ENCODE results near the gene FUT7.

FUT7 gene

DNA sequence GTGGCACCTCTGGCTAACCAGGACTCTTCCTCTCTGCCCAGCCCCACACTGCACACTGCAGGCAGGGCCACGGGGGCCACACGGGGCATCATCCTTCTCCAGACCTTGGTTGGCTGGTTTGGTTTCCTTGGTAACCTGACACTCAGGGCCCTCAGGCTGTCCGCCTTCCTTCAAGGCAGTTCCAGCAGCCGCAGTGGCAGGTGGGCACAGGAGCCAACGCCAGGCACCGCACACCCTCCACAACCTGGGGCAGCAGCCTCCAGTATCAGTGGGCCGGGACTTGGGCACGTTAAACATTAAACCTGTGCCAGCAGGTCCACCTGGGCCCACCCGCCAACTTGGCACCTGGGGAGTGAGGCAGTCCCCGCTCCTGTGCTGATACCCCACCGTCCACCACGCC, 12.1 kb upstream of the FUT7 start:
- H3K36me3 ChIP-seq (ENCODE audit: control insufficient read depth, insufficient read depth, low read length) = peaks cover 3% of the 10 kb centered on the region
- no peaks in the 10 kb centered on the region for H3K4me1 ChIP-seq (ENCODE audit: control insufficient read depth, insufficient read depth, low read length)
- no peak overlapping the region for H3K9ac ChIP-seq (ENCODE audit: low read depth, low read length)
- H3K9me3 ChIP-seq (ENCODE audit: control insufficient read depth, insufficient read depth, low read length) = no peaks in the 10 kb centered on the region
- peaks cover 23% of the 10 kb centered on the region for H3K27me3 ChIP-seq (ENCODE audit: control insufficient read depth, insufficient read depth, low read length)
- no peak overlapping the region for H3K4me3 ChIP-seq (ENCODE audit: low read depth, low read length)

DNA sequence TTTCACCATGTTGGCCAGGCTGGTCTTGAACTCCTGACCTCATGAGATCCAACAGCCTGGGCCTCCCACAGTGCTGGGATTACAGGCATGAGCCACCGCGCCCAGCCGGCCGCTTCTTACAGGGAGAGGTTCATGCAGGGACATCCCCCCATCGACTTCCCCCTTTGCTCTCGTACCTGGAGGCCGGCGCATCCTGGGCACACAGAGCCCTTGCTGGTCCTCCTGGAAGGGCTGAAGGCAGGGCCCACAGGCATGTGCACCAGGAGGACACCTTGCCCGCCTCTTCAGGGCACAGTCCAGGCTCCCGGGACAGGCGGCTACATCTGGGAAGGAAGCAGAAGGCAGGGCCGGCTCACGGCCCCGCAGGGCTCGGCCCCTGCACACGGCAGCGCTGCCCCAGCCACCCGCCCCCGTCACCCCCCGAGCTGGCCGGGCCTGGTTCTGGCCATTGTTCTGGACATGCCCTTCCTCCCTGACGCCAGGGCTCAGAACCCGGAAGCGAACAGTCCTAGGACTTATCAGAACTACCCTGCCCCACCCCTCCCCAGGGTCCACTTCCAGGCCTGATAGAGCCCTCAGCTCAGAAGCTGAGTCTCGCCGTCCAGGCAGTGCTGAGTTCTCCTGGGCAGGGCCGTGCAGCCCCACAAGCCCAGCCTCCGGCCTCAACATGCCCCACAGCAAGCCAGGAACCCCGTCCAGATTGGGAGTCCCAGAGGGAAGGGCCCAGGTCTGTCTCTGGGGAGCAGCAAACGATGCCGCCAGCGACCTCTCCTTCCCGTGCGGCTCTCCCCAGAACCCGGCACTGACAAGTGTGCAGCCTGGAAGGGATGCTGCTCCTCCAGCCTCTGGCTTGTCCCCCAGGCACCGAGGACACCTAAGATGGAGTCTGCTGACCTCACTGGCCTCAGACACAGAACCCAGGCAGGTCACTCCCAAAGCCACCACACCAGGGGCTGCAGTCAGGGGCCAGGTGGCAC, 11.2 kb upstream of the FUT7 start:
- H3K9ac ChIP-seq (ENCODE audit: low read depth, low read length) = no peak overlapping the region

DNA sequence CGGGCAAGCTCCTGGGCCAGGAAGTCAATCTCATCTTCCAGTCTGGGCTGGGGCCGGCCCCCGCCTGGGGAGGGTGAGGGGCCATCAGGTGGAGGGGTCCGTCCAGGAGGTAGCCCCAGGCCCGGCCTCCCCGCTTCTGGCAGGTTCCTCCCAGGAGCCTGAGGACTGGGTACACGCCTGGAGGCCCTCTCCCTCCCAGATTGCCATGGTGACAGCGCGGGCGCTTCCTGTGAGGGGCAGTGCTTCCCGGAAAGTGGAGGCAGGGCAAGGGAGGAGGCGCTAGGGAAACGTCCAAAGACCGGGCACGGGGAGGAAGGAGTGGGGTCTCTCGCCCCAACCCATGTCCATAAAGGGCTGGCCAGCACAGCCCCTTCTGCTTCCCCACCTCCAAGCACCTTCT, 9.2 kb upstream of the FUT7 start:
- H3K4me1 ChIP-seq (ENCODE audit: control insufficient read depth, insufficient read depth, low read length) = no peaks in the 10 kb centered on the region
- H3K36me3 ChIP-seq (ENCODE audit: control insufficient read depth, insufficient read depth, low read length) = peaks cover 6% of the 10 kb centered on the region
- no peaks in the 10 kb centered on the region for H3K9me3 ChIP-seq (ENCODE audit: control insufficient read depth, insufficient read depth, low read length)

More for the DNA sequence above, 11.2 kb upstream of the FUT7 start:
- H3K4me1 ChIP-seq (ENCODE audit: control insufficient read depth, insufficient read depth, low read length) = no peaks in the 10 kb centered on the region
- no peak overlapping the region for H3K4me3 ChIP-seq (ENCODE audit: low read depth, low read length)
- H3K27me3 ChIP-seq (ENCODE audit: control insufficient read depth, insufficient read depth, low read length) = peaks cover 20% of the 10 kb centered on the region
- no peaks in the 10 kb centered on the region for H3K9me3 ChIP-seq (ENCODE audit: control insufficient read depth, insufficient read depth, low read length)
- peaks cover 3% of the 10 kb centered on the region for H3K36me3 ChIP-seq (ENCODE audit: control insufficient read depth, insufficient read depth, low read length)

DNA sequence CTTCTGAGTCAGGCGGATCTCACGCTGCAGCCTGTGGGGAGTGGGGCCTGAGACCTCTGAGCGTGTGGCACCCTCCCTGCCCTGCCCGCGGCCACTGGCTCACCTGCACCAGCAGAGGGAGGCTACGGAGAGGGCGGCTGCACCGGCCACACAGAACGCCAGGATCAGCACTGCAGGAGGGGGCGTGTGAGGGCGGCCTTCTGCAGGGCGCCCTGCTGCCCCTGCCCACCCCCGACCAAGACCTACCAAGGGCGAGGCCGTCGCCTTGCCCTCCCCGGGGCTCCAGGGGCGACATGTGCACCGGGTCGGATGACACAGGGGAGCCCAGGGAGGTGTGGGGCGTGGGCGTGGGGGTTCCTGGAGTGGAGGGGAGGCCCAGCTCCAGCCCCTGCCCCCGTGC, 8.7 kb upstream of the FUT7 start:
- Histone ChIP-seq H3K4me1 (ENCODE audit: control insufficient read depth, insufficient read depth, low read length) (no peaks in the 10 kb centered on the region), H3K27me3 (ENCODE audit: control insufficient read depth, insufficient read depth, low read length) (peaks cover 10% of the 10 kb centered on the region), H3K9ac (ENCODE audit: low read depth, low read length) (no peak overlapping the region), H3K4me3 (ENCODE audit: low read depth, low read length) (no peak overlapping the region), H3K36me3 (ENCODE audit: control insufficient read depth, insufficient read depth, low read length) (peaks cover 6% of the 10 kb centered on the region), H3K9me3 (ENCODE audit: control insufficient read depth, insufficient read depth, low read length) (no peaks in the 10 kb centered on the region)

More for the DNA sequence above, 9.2 kb upstream of the FUT7 start:
- H3K4me3 ChIP-seq (ENCODE audit: low read depth, low read length) = no peak overlapping the region
- H3K27me3 ChIP-seq (ENCODE audit: control insufficient read depth, insufficient read depth, low read length) = peaks cover 10% of the 10 kb centered on the region
- no peak overlapping the region for H3K9ac ChIP-seq (ENCODE audit: low read depth, low read length)

GRCh38 chr9:137039611-137040366, 7.9 kb upstream of the FUT7 start:
- Histone ChIP-seq H3K9me3 (ENCODE audit: control insufficient read depth, insufficient read depth, low read length) (no peaks in the 10 kb centered on the region), H3K4me3 (ENCODE audit: low read depth, low read length) (no peak overlapping the region), H3K9ac (ENCODE audit: low read depth, low read length) (no peak overlapping the region), H3K27me3 (ENCODE audit: control insufficient read depth, insufficient read depth, low read length) (peaks cover 2% of the 10 kb centered on the region), H3K36me3 (ENCODE audit: control insufficient read depth, insufficient read depth, low read length) (peaks cover 6% of the 10 kb centered on the region), H3K4me1 (ENCODE audit: control insufficient read depth, insufficient read depth, low read length) (no peaks in the 10 kb centered on the region)

DNA sequence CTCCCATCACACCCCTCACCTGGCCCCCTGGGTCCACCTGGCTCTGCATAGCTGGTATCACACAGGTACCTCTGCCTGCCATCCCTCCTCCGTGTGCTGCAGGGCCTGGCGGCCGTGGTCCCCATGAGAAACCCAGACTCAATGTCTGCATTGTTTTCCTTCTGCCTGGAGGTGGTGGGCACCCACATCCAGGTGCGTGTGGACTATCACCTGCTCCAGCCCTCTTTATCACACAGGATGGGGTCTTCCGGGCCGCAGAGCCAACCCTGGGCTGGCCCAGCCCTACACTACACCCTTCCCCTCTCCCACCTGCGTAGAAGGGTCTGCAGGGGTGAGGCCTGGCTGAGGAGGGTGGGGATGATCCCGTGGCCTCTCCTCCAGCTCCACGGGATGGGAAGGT, 7.0 kb upstream of the FUT7 start:
- Histone ChIP-seq H3K9ac (ENCODE audit: low read depth, low read length) (no peak overlapping the region), H3K4me3 (ENCODE audit: low read depth, low read length) (no peak overlapping the region), H3K9me3 (ENCODE audit: control insufficient read depth, insufficient read depth, low read length) (no peaks in the 10 kb centered on the region), H3K4me1 (ENCODE audit: control insufficient read depth, insufficient read depth, low read length) (no peaks in the 10 kb centered on the region), H3K27me3 (ENCODE audit: control insufficient read depth, insufficient read depth, low read length) (no peaks in the 10 kb centered on the region), H3K36me3 (ENCODE audit: control insufficient read depth, insufficient read depth, low read length) (peaks cover 6% of the 10 kb centered on the region)

GRCh38 chr9:137037483-137037882, 5.6 kb upstream of the FUT7 start:
- Histone ChIP-seq H3K27me3 (ENCODE audit: control insufficient read depth, insufficient read depth, low read length) (no peaks in the 10 kb centered on the region), H3K4me1 (ENCODE audit: control insufficient read depth, insufficient read depth, low read length) (no peaks in the 10 kb centered on the region), H3K4me3 (ENCODE audit: low read depth, low read length) (no peak overlapping the region), H3K9me3 (ENCODE audit: control insufficient read depth, insufficient read depth, low read length) (no peaks in the 10 kb centered on the region), H3K9ac (ENCODE audit: low read depth, low read length) (no peak overlapping the region), H3K36me3 (ENCODE audit: control insufficient read depth, insufficient read depth, low read length) (peaks cover 6% of the 10 kb centered on the region)

DNA sequence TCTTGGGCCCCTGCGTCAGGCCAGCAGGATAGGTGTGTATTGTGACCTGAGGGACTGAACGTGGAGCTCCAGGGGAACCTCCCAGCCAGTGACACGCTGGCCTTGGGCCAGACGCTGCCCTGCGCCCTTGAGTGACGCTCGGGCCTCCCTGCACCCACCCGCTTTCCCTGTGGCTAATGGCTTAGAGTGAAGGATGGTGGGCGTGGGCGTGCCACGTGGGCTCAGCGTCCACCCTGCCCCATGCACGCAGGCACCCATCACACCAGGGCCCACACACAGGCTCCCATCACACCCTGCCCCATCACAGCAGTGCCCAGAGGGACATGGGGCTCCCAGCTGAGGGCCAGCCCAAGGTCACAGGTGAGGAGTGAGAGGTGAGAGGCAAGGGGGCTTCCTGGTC, 5.1 kb upstream of the FUT7 start:
- H3K27me3 ChIP-seq (ENCODE audit: control insufficient read depth, insufficient read depth, low read length) = no peaks in the 10 kb centered on the region
- no peaks in the 10 kb centered on the region for H3K9me3 ChIP-seq (ENCODE audit: control insufficient read depth, insufficient read depth, low read length)
- no peak overlapping the region for H3K9ac ChIP-seq (ENCODE audit: low read depth, low read length)
- H3K4me3 ChIP-seq (ENCODE audit: low read depth, low read length) = no peak overlapping the region
- H3K36me3 ChIP-seq (ENCODE audit: control insufficient read depth, insufficient read depth, low read length) = peaks cover 6% of the 10 kb centered on the region
- no peaks in the 10 kb centered on the region for H3K4me1 ChIP-seq (ENCODE audit: control insufficient read depth, insufficient read depth, low read length)

DNA sequence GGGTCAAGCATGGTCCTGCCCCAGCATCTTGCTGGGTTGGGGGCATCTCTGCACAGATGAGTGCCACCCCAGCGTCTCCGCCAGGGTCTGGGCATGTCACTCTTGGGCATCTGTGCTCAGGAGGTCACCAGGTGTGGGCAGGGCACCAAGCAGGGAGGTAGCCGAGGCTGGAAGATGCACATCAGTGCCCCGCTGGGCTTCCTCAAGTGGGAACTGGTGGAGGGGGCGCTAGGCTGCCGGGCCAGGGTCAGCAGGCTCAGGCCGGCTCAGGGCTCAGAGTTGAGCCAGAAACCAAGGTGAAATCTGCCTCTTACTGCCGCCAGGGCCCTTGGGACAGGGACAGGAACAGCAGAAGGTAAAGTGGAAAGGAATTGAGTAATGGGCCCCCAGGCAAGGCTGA, 4.0 kb upstream of the FUT7 start:
- Histone ChIP-seq H3K9me3 (ENCODE audit: control insufficient read depth, insufficient read depth, low read length) (no peaks in the 10 kb centered on the region), H3K4me1 (ENCODE audit: control insufficient read depth, insufficient read depth, low read length) (no peaks in the 10 kb centered on the region), H3K4me3 (ENCODE audit: low read depth, low read length) (no peak overlapping the region), H3K9ac (ENCODE audit: low read depth, low read length) (no peak overlapping the region), H3K36me3 (ENCODE audit: control insufficient read depth, insufficient read depth, low read length) (peaks cover 3% of the 10 kb centered on the region), H3K27me3 (ENCODE audit: control insufficient read depth, insufficient read depth, low read length) (no peaks in the 10 kb centered on the region)

DNA sequence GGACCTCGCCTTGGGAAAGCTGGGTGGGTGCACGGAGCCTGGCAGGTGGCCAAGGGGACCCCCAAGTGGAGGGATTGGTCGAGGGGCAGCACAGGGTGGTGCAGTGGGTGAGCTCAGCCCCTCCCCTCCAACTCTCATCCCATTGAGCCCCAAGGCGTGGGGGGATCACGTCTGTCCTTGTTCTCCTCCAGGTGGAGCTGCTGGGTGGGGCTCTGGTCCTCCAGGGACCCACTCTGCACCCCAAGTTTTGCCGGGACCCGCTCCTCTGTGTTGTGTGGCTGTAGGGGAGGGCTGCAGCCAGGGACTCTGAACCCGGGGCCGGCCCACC, 3.6 kb upstream of the FUT7 start:
- H3K9me3 ChIP-seq (ENCODE audit: control insufficient read depth, insufficient read depth, low read length) = no peaks in the 10 kb centered on the region
- H3K4me1 ChIP-seq (ENCODE audit: control insufficient read depth, insufficient read depth, low read length) = no peaks in the 10 kb centered on the region
- H3K4me3 ChIP-seq (ENCODE audit: low read depth, low read length) = no peak overlapping the region
- no peaks in the 10 kb centered on the region for H3K27me3 ChIP-seq (ENCODE audit: control insufficient read depth, insufficient read depth, low read length)
- H3K36me3 ChIP-seq (ENCODE audit: control insufficient read depth, insufficient read depth, low read length) = peaks cover 3% of the 10 kb centered on the region
- H3K9ac ChIP-seq (ENCODE audit: low read depth, low read length) = no peak overlapping the region

GRCh38 chr9:137034709-137035506, 3.0 kb upstream of the FUT7 start:
- no peaks in the 10 kb centered on the region for H3K9me3 ChIP-seq (ENCODE audit: control insufficient read depth, insufficient read depth, low read length)
- no peak overlapping the region for H3K9ac ChIP-seq (ENCODE audit: low read depth, low read length)
- H3K4me1 ChIP-seq (ENCODE audit: control insufficient read depth, insufficient read depth, low read length) = no peaks in the 10 kb centered on the region
- no peaks in the 10 kb centered on the region for H3K27me3 ChIP-seq (ENCODE audit: control insufficient read depth, insufficient read depth, low read length)
- no peak overlapping the region for H3K4me3 ChIP-seq (ENCODE audit: low read depth, low read length)
- peaks cover 3% of the 10 kb centered on the region for H3K36me3 ChIP-seq (ENCODE audit: control insufficient read depth, insufficient read depth, low read length)
